Pons (tissue), 1 donor: ENCODE results near the gene STK32C.
A peak's percentile ranks its signal among the peaks of the same experiment; 100 is the strongest.
"Not testable (repeated sequence)": the region's sequence is repeated elsewhere in the genome, so short reads cannot be mapped to it uniquely, and the experiment has no call there.

Source experiments
- DNase-seq: peaks from one replicate; pipeline ENCODE4 v3.0.0-alpha.2; 2016; ENCODE audit warnings: low spot score

The STK32C gene

GRCh38 chr10:132281915-132282666 is 25.7 kb downstream of the STK32C start:
- DNase-seq = no peak

GRCh38 chr10:132280646-132281074 is 27.1 kb downstream of the STK32C start:
- DNase-seq = no peak

- no peak for DNase-seq
These were observed 27.7 kb downstream of the STK32C start for GRCh38 chr10:132279873-132280645.

- no peak for DNase-seq
These were observed 30.4 kb downstream of the STK32C start for GRCh38 chr10:132277311-132277741.

GRCh38 chr10:132276706-132277105 is 31.0 kb downstream of the STK32C start:
- DNase-seq = no peak

GRCh38 chr10:132276179-132276675 is 31.5 kb downstream of the STK32C start:
- no peak for DNase-seq

GRCh38 chr10:132275426-132276178 is 32.1 kb downstream of the STK32C start:
- no peak for DNase-seq

GRCh38 chr10:132274986-132275385 is 32.8 kb downstream of the STK32C start:
- no peak for DNase-seq

GRCh38 chr10:132274581-132274980 is 33.2 kb downstream of the STK32C start:
- DNase-seq = no peak

GRCh38 chr10:132273966-132274365 is 33.8 kb downstream of the STK32C start:
- no peak for DNase-seq

GRCh38 chr10:132273304-132273944 is 34.3 kb downstream of the STK32C start:
- DNase-seq = no peak

- peak; percentile 6 for DNase-seq
These were observed 35.3 kb downstream of the STK32C start for GRCh38 chr10:132272231-132272971.

GRCh38 chr10:132271458-132272230 is 36.1 kb downstream of the STK32C start:
- DNase-seq = no peak

GRCh38 chr10:132270721-132271457 is 36.9 kb downstream of the STK32C start:
- DNase-seq = no peak

- DNase-seq = no peak
These were observed 37.5 kb downstream of the STK32C start for GRCh38 chr10:132270256-132270655.

- no peak for DNase-seq
These were observed 38.2 kb downstream of the STK32C start for GRCh38 chr10:132269266-132270230.

- not testable (repeated sequence) for DNase-seq
These were observed 39.8 kb downstream of the STK32C start for GRCh38 chr10:132267916-132268315.

- DNase-seq = no peak
These were observed 41.1 kb downstream of the STK32C start for GRCh38 chr10:132266594-132267161.
